Stimulated activated CD8-positive, alpha-beta memory T cell treated with anti-CD3 and anti-CD28 coated beads, Interleukin-12 subunit alpha, Interleukin-12 subunit beta, amount 100 ng/mL, for 1 hour (primary cell): ENCODE data around the gene ARL13A.
"Not testable (repeated sequence)": the region's sequence is repeated elsewhere in the genome, so short reads cannot be mapped to it uniquely, and the experiment has no call there.

Experiments
- DNase-seq: peaks from one replicate; pipeline ENCODE4 v3.0.0-alpha.2; 2020; ENCODE audit warnings: low read depth

The ARL13A gene

GRCh38 chrX:100969408-100969807, at the start of gene ARL13A:
TSS of gene ARL13A (plus strand) at chrX:100969708. CDS start at chrX:100973690, 3,982 bp downstream.
- no peak for DNase-seq

GRCh38 chrX:100924375-100924774, 45.1 kb upstream of the ARL13A start:
- DNase-seq, result no peak

- DNase-seq, result no peak
Measured at GRCh38 chrX:100926453-100926852, 43.1 kb upstream of the ARL13A start.

- DNase-seq, result peak; percentile 6
Measured at GRCh38 chrX:100928660-100929613, 40.6 kb upstream of the ARL13A start, which contains the start of gene XKRX. TSS of gene XKRX (minus strand) at chrX:100928917. CDS start at chrX:100928304, 613 bp downstream.

- DNase-seq, result no peak
Measured at GRCh38 chrX:100931218-100931924, 38.1 kb upstream of the ARL13A start.

- no peak for DNase-seq
Measured at GRCh38 chrX:100931925-100932285, 37.6 kb upstream of the ARL13A start.

GRCh38 chrX:100935767-100936166, 33.7 kb upstream of the ARL13A start:
- no peak for DNase-seq

GRCh38 chrX:100939333-100939732, 30.2 kb upstream of the ARL13A start:
- DNase-seq, result no peak

GRCh38 chrX:100944601-100945000, 24.9 kb upstream of the ARL13A start:
- DNase-seq, result no peak

GRCh38 chrX:100946299-100946927, 23.1 kb upstream of the ARL13A start:
- DNase-seq, result no peak

GRCh38 chrX:100948557-100948956, 21.0 kb upstream of the ARL13A start:
- DNase-seq, result no peak

- DNase-seq, result no peak
Measured at GRCh38 chrX:100962811-100963210, 6.7 kb upstream of the ARL13A start.

GRCh38 chrX:100964362-100964761, 5.1 kb upstream of the ARL13A start:
- no peak for DNase-seq

GRCh38 chrX:100969936-100970335, 428 bp downstream of the ARL13A start:
- DNase-seq, result no peak

GRCh38 chrX:100973411-100973810, 3.9 kb downstream of the ARL13A start:
- no peak for DNase-seq

- no peak for DNase-seq
Measured at GRCh38 chrX:100975212-100975611, 5.7 kb downstream of the ARL13A start.

GRCh38 chrX:100976211-100976610, 6.7 kb downstream of the ARL13A start:
- no peak for DNase-seq

GRCh38 chrX:100979881-100980607, 10.5 kb downstream of the ARL13A start:
- DNase-seq, result no peak

GRCh38 chrX:100980608-100981497, 11.3 kb downstream of the ARL13A start:
- DNase-seq, result no peak

GRCh38 chrX:100981498-100981845, 12.0 kb downstream of the ARL13A start:
- not testable (repeated sequence) for DNase-seq

- DNase-seq, result no peak
Measured at GRCh38 chrX:100984818-100985217, 15.3 kb downstream of the ARL13A start.
